K562 (cell line): ENCODE measurements around the gene TCP10L. TPM values are rescaled to one million over a fixed set of nuclear protein-coding genes. Genes with fewer than 3 reads are reported as not detected.

Source experiments
- EZH2 ChIP-seq: IDR thresholded peaks from 2 replicates; pipeline ENCODE4 v1.6.1; 2012; ENCODE audit warnings: low read depth, mild to moderate bottlenecking, inconsistent platforms, low read length, borderline replicate concordance
- FOXA1 ChIP-seq: fragments of 450-650 bp; IDR thresholded peaks from 2 replicates; pipeline ENCODE4 v1.6.1; 2016; ENCODE audit warnings: mild to moderate bottlenecking, borderline replicate concordance
- FOXA3 ChIP-seq, 2 experiments: fragments of 450-650 bp in 1 of 2; sonication (generic) in 1 of 2; formaldehyde crosslinking; IDR thresholded peaks in 1 of 2; conservative IDR thresholded peaks in 1 of 2; 2 replicates each; pipeline versions ENCODE4 v1.4.0 to v1.8.0; 2020 to 2022; ENCODE audit warnings: mild to moderate bottlenecking in 2 of 2, missing genetic modification reagents in 1 of 2
- GATAD2A ChIP-seq: fragments of 450-650 bp; IDR thresholded peaks from 2 replicates; pipeline ENCODE4 v1.6.1; 2017
- GTF2E2 ChIP-seq: fragments of 200-800 bp; sonication (Bioruptor generic); IDR thresholded peaks from 2 replicates; pipeline ENCODE4 v1.6.1; 2016; ENCODE audit warnings: missing genetic modification characterization, missing compliant biosample characterization
- HDAC6 ChIP-seq: IDR thresholded peaks from 2 replicates; pipeline ENCODE4 v1.6.1; 2012; ENCODE audit warnings: low read depth, mild to moderate bottlenecking, control low read depth, inconsistent platforms, low read length, moderate library complexity
- HIVEP1 ChIP-seq: fragments of 250-450 bp; sonication (Bioruptor Pico); IDR thresholded peaks from 2 replicates; pipeline ENCODE4 v1.4.0; 2020; ENCODE audit warnings: mild to moderate bottlenecking
- HMG20B ChIP-seq: fragments of 250-450 bp; sonication (Bioruptor Pico); IDR thresholded peaks from 2 replicates; pipeline ENCODE4 v1.5.0; 2021; ENCODE audit warnings: mild to moderate bottlenecking
- L3MBTL2 ChIP-seq: fragments of 450-650 bp; IDR thresholded peaks from 2 replicates; pipeline ENCODE4 v1.6.1; 2016; ENCODE audit warnings: mild to moderate bottlenecking, moderate library complexity
- LARP7 ChIP-seq: fragments of 450-650 bp; IDR thresholded peaks from 2 replicates; pipeline ENCODE4 v1.6.1; 2016
- MAZ ChIP-seq, 2 experiments: fragments of 450-650 bp in 1 of 2; sonication (generic) in 1 of 2; formaldehyde crosslinking; IDR thresholded peaks in 1 of 2; conservative IDR thresholded peaks in 1 of 2; 2 replicates each; pipeline versions ENCODE4 v1.4.0 to v1.5.0; 2020; ENCODE audit warnings: mild to moderate bottlenecking in 1 of 2, missing genetic modification reagents in 1 of 2
- MXD1 ChIP-seq: fragments of 250-450 bp; sonication (Bioruptor Pico); IDR thresholded peaks from 2 replicates; pipeline ENCODE4 v1.8.0; 2021; ENCODE audit warnings: borderline replicate concordance, mild to moderate bottlenecking, moderate library complexity; ENCODE audit not compliant: poor library complexity, severe bottlenecking
- NFIC ChIP-seq: fragments of 450-650 bp; IDR thresholded peaks from 2 replicates; pipeline ENCODE4 v1.6.1; 2017; ENCODE audit warnings: mild to moderate bottlenecking, inconsistent platforms
- NR3C1 ChIP-seq: sonication (generic); formaldehyde crosslinking; IDR thresholded peaks from 2 replicates; pipeline ENCODE4 v1.8.1; 2022; ENCODE audit warnings: missing genetic modification reagents
- OTX1 ChIP-seq: fragments of 450-650 bp; formaldehyde crosslinking; IDR thresholded peaks from 2 replicates; pipeline ENCODE4 v1.4.0; 2022; ENCODE audit warnings: mild to moderate bottlenecking
- POLR2H ChIP-seq: IDR thresholded peaks from 2 replicates; pipeline ENCODE4 v1.6.1; 2016; ENCODE audit warnings: missing genetic modification characterization, low read depth, mild to moderate bottlenecking, control low read depth, missing compliant biosample characterization, moderate library complexity
- PPARD ChIP-seq: fragments of 250-450 bp; sonication (Bioruptor Pico); IDR thresholded peaks from 2 replicates; pipeline ENCODE4 v1.8.0; 2022; ENCODE audit warnings: inconsistent platforms, mild to moderate bottlenecking, moderate library complexity
- PTBP1 ChIP-seq: fragments of 200-400 bp; formaldehyde crosslinking; IDR thresholded peaks from 2 replicates; pipeline ENCODE4 v1.6.1; 2017; ENCODE audit warnings: low read depth, low read length
- RB1 ChIP-seq: fragments of 450-650 bp; IDR thresholded peaks from 2 replicates; pipeline ENCODE4 v1.6.1; 2017; ENCODE audit warnings: low read depth, mild to moderate bottlenecking
- RBM15 ChIP-seq: fragments of 200-400 bp; formaldehyde crosslinking; IDR thresholded peaks from 2 replicates; pipeline ENCODE4 v1.6.1; 2018; ENCODE audit warnings: mild to moderate bottlenecking, low read length, moderate library complexity; ENCODE audit not compliant: insufficient read depth
- SFPQ ChIP-seq: fragments of 200-400 bp; formaldehyde crosslinking; IDR thresholded peaks from 2 replicates; pipeline ENCODE4 v1.6.1; 2017; ENCODE audit warnings: mild to moderate bottlenecking, low read depth, low read length, moderate library complexity
- SLC30A9 ChIP-seq: fragments of 250-450 bp; sonication (Bioruptor Pico); IDR thresholded peaks from 2 replicates; pipeline ENCODE4 v1.8.0; 2022; ENCODE audit warnings: mild to moderate bottlenecking, moderate library complexity
- YBX1 ChIP-seq: fragments of 450-650 bp; IDR thresholded peaks from 2 replicates; pipeline ENCODE4 v1.7.1; 2016; ENCODE audit warnings: mild to moderate bottlenecking
- ZNF311 ChIP-seq: fragments of 250-450 bp; sonication (Bioruptor Pico); IDR thresholded peaks from 2 replicates; pipeline ENCODE4 v1.4.0; 2020; ENCODE audit warnings: mild to moderate bottlenecking, moderate library complexity
- ZZZ3 ChIP-seq: fragments of 450-650 bp; IDR thresholded peaks from 2 replicates; pipeline ENCODE4 v1.6.1; 2016; ENCODE audit warnings: antibody characterized with exemption, mild to moderate bottlenecking, moderate library complexity
- polyA plus RNA-seq, 8 experiments: library from polyadenylated mRNA; depleted of rRNA in 4 of 8; stranded (reverse) in 5 of 8; unstranded in 3 of 8; fragments of >200 nt; fragmentation: Nextera tagmentation in 2 of 8; fragmentation: Illumina TruSeq in 1 of 8; extraction: Ambion mirVana in 2 of 8; extraction: Trizol in 1 of 8; gene quantifications; 2 replicates each; pipeline versions ENCODE4 v1.2.1 to v1.2.3, GENCODE V29; 2011 to 2014; ENCODE audit warnings: inconsistent platforms in 1 of 8, missing spikeins in 1 of 8
- total RNA-seq, 7 experiments: library from RNA; depleted of rRNA in 6 of 7; stranded (reverse); fragments of >200 nt in 6 of 7; fragmentation: Illumina TruSeq in 2 of 7; extraction: Trizol in 2 of 7; gene quantifications; 2 replicates each; pipeline versions ENCODE4 v1.2.1 to v1.2.3, GENCODE V29; 2011 to 2021; ENCODE audit warnings: low replicate concordance in 1 of 7
- TF ChIP-seq, protein P1 (sequence below): fragments of 450-650 bp; IDR thresholded peaks from 2 replicates; pipeline ENCODE4 v1.6.1; 2016; ENCODE audit warnings: borderline replicate concordance

TCP10L gene
- total and polyA plus RNA-seq, 9 of the 15 experiments (the other 6 are each of a cell fraction or from before 2014, with no cell fraction given): 0.34 to 0.91 (median 0.56) TPM; not detected in 2

GRCh38 chr21:32612999-32613337 is 27.6 kb upstream of the TCP10L start (continued):
- no peak for TF ChIP-seq MXD1 (CRISPR knock-in tag)
- TF ChIP-seq PTBP1: no peak
- no peak for TF ChIP-seq YBX1
- TF ChIP-seq L3MBTL2: no peak
- no peak for TF ChIP-seq PPARD (CRISPR knock-in tag)
- TF ChIP-seq ZZZ3: no peak
- no peak for TF ChIP-seq MAZ (CRISPR knock-in tag; conservative IDR thresholded peaks at IDR 0.05 in 1 of 2, IDR thresholded peaks at IDR 0.05 in 1 of 2)
- TF ChIP-seq FOXA1: no peak
- TF ChIP-seq, protein P1, sequence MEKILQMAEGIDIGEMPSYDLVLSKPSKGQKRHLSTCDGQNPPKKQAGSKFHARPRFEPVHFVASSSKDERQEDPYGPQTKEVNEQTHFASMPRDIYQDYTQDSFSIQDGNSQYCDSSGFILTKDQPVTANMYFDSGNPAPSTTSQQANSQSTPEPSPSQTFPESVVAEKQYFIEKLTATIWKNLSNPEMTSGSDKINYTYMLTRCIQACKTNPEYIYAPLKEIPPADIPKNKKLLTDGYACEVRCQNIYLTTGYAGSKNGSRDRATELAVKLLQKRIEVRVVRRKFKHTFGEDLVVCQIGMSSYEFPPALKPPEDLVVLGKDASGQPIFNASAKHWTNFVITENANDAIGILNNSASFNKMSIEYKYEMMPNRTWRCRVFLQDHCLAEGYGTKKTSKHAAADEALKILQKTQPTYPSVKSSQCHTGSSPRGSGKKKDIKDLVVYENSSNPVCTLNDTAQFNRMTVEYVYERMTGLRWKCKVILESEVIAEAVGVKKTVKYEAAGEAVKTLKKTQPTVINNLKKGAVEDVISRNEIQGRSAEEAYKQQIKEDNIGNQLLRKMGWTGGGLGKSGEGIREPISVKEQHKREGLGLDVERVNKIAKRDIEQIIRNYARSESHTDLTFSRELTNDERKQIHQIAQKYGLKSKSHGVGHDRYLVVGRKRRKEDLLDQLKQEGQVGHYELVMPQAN: no peak
- no peak for TF ChIP-seq GATAD2A
- no peak for TF ChIP-seq RBM15
- no peak for TF ChIP-seq EZH2
- TF ChIP-seq HMG20B: no peak
- 0 out of 2 replicates have a peak, but pooled peaks have one; percentile 13 for TF ChIP-seq POLR2H
- TF ChIP-seq GTF2E2 (tag): 0 out of 2 replicates have a peak, but pooled peaks have one; percentile 54
- no peak for TF ChIP-seq SFPQ
- TF ChIP-seq ZNF311 (CRISPR knock-in tag): no peak
- no peak for TF ChIP-seq OTX1 (CRISPR knock-in tag)
- no peak for TF ChIP-seq HIVEP1 (CRISPR knock-in tag)
- TF ChIP-seq SLC30A9 (CRISPR knock-in tag): no peak
- no peak for TF ChIP-seq RB1
- no peak for TF ChIP-seq NFIC
- TF ChIP-seq HDAC6: no peak
- no peak for TF ChIP-seq LARP7
- TF ChIP-seq NR3C1 (CRISPR knock-in tag): no peak
- no peak for TF ChIP-seq FOXA3 (CRISPR knock-in tag; conservative IDR thresholded peaks at IDR 0.05 in 1 of 2, IDR thresholded peaks at IDR 0.05 in 1 of 2)
